ENCODE data around the gene CMTM3. TPM values are rescaled to one million over a fixed set of nuclear protein-coding genes. Genes with fewer than 3 reads are reported as not detected.

CMTM3 gene
- total RNA-seq, 3 donors from 2014 or later = 3.1 to 15.9 (median 9.3) TPM

GRCh38 chr16:66578651-66579531 is 25.6 kb upstream of the CMTM3 start, which contains the start of gene CMTM2:
Gene CMTM2, plus strand, starts transcription at chr16:66579463. Its CDS starts 145 bp downstream, at chr16:66579608.
- TF ChIP-seq CTCF (IDR thresholded peaks at IDR 0.05) = no peak
- peak; percentile 46 for ATAC-seq
- no peaks in the 10 kb centered on the region for H3K9me3 ChIP-seq
- intact Hi-C loops (cut with DNase I, micrococcal nuclease) = no loop called here
- H3K4me1 ChIP-seq (ENCODE audit: low read depth) = peaks cover 9% of the 10 kb centered on the region
- DNase-seq = no peak
- H3K36me3 ChIP-seq (ENCODE audit: low read depth) = no peaks in the 10 kb centered on the region
- no peak within 1 kb of the TSS for H3K4me3 ChIP-seq

GRCh38 chr16:66580605-66581209 is 23.8 kb upstream of the CMTM3 start:
- Histone ChIP-seq H3K4me3 (no peak overlapping the region), H3K36me3 (ENCODE audit: low read depth) (no peaks in the 10 kb centered on the region), H3K4me1 (ENCODE audit: low read depth) (peaks cover 9% of the 10 kb centered on the region), H3K9me3 (no peaks in the 10 kb centered on the region)
- no peak for TF ChIP-seq CTCF (IDR thresholded peaks at IDR 0.05)
- intact Hi-C loops (cut with DNase I, micrococcal nuclease) = no loop called here
- DNase-seq (no peak), ATAC-seq (no peak)

DNA sequence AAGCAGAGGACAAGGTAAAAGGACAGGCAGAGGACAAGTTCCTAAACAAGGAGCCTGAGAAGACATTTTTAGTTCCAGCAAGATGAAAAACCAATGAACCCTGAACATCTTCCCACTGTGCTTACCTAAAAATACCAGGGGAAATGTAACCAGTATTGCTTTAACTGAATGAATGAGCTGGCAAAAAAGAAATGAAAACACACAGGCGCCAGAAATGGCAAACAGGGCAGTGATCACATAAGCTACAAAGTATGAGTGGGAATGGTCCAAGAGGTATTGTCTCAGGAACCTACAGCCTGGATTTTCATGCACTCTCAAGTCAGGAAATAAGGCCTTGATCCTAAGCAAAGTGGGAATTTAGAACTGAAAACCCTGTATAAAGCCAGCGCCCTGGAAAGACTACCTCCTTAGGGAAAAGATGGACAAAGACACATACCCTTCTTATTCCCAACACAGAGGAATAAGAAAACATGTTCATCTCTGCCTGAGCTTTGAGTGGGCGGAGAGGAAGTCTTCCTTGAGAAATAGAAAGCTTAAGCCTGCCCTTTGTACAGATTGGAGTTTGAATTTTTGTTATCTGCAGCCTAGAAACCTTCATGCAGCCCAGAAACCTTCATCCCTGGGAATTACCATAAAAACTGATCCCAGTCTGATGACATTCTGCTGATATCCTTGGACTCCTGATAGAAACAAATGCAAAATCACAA is 23.1 kb upstream of the CMTM3 start:
- Histone ChIP-seq H3K9me3 (no peaks in the 10 kb centered on the region), H3K4me3 (no peak overlapping the region), H3K36me3 (ENCODE audit: low read depth) (no peaks in the 10 kb centered on the region), H3K4me1 (ENCODE audit: low read depth) (peaks cover 9% of the 10 kb centered on the region)
- no peak for TF ChIP-seq CTCF (IDR thresholded peaks at IDR 0.05)
- ATAC-seq = no peak
- intact Hi-C loops (cut with DNase I, micrococcal nuclease) = no loop called here
- DNase-seq = no peak

DNA sequence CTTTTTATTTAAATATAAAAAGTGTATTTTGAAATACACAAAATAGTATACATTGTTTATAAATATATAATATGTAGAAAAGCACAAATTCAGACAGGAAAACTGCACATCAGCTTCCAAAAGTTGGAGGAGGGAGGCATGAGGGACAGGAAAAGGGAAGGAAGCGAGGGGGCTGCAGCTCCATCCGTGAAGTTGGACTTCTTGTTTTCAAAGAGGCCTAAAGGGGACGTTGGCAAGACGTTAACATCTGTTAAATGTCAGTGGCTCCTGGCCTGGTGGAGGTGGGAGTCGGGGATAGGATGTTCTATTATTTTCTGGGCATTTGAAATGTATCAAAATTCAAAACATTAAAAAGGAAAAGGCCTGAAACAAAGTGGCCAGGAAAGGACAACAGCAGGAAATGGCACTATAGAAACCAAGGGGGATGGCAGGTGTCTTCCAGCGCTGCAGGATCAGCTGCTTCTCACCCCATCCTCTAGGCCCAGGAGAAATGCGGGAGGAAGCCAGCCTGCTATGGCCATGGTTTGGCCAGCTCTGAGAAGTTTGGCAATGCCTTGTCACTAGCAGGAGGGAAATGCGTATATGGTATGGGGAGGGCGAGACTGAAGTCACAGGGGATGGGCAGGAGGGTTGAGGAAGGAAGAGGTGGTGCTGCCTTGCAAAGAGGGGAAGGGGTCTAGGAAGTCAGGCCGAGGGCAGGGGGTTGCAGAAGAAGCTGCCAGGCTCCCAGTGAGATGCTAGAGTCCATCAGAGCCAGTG is 18.8 kb upstream of the CMTM3 start:
- H3K9me3 ChIP-seq = no peaks in the 10 kb centered on the region
- H3K4me1 ChIP-seq (ENCODE audit: low read depth) = no peaks in the 10 kb centered on the region
- ATAC-seq (peak; percentile 25), DNase-seq (no peak)
- no peaks in the 10 kb centered on the region for H3K36me3 ChIP-seq (ENCODE audit: low read depth)
- no peak for TF ChIP-seq CTCF (IDR thresholded peaks at IDR 0.05)
- intact Hi-C loops (cut with DNase I, micrococcal nuclease) = no loop called here
- no peak overlapping the region for H3K4me3 ChIP-seq

GRCh38 chr16:66587881-66588600 is 16.5 kb upstream of the CMTM3 start:
- DNase-seq = no peak
- Histone ChIP-seq H3K4me3 (no peak overlapping the region), H3K4me1 (ENCODE audit: low read depth) (no peaks in the 10 kb centered on the region), H3K36me3 (ENCODE audit: low read depth) (no peaks in the 10 kb centered on the region), H3K9me3 (no peaks in the 10 kb centered on the region)
- intact Hi-C loops (cut with DNase I, micrococcal nuclease) = no loop called here
- ATAC-seq = no peak
- TF ChIP-seq CTCF (IDR thresholded peaks at IDR 0.05) = no peak
